Measurements from ENCODE around the gene ST13.
A peak's percentile ranks its signal among the peaks of the same experiment; 100 is the strongest.
"Not testable (repeated sequence)": the region's sequence is repeated elsewhere in the genome, so short reads cannot be mapped to it uniquely, and the experiment has no call there.

Gene ST13

DNA sequence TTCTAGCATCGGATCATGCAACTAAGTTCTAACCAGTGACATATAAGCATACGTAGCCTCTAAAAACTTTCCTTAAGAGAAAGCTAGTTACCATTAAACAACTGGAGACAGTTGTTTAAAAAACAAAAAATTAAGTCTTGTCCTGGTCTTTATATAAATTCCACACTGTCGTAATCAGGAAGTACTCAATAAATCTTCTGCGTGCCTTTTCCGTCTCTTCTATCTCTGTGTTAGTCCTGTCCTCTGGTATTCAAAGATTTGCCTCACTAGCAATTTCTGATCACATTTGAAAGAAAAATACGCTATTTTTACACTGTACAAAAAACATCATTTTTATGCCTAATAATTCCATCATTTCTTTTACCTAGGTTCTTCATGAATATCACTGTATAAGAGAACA is 27.3 kb downstream of the ST13 start:
- no peak overlapping the region for H3K23ac ChIP-seq (ENCODE audit: low read length)
- no peaks in the 10 kb centered on the region for H3K79me2 ChIP-seq (ENCODE audit: control insufficient read depth, insufficient read depth, low read length, poor library complexity)
- H3K4me2 ChIP-seq (ENCODE audit: low read length): no peak overlapping the region
- no peak overlapping the region for H3K27ac ChIP-seq (ENCODE audit: low read depth, low read length)
- H4K91ac ChIP-seq (ENCODE audit: low read depth, low read length): no peak overlapping the region
- H3K14ac ChIP-seq (ENCODE audit: low read length): no peak overlapping the region
- no CpG with 5 or more reads among the region's 6 CpGs for WGBS (ENCODE audit: extremely low coverage, insufficient coverage, insufficient read length)
- H3K79me1 ChIP-seq (ENCODE audit: low read length): no peaks in the 10 kb centered on the region
- no peaks in the 10 kb centered on the region for H3K9me3 ChIP-seq (ENCODE audit: insufficient read depth, low read depth, low read length)
- H4K12ac ChIP-seq (ENCODE audit: low read depth, low read length): no peak overlapping the region
- H3K27me3 ChIP-seq (ENCODE audit: insufficient read depth, low read length): no peaks in the 10 kb centered on the region
- peaks cover 17 to 21% of the 10 kb centered on the region in 2 experiments for H3K36me3 ChIP-seq (ENCODE audit: control insufficient read depth in 1 of 2, insufficient read depth in 2 of 2, low read length in 2 of 2)
- no peak overlapping the region for H2BK120ac ChIP-seq (ENCODE audit: insufficient read depth, low read length, poor library complexity)
- no peak overlapping the region for H2AK5ac ChIP-seq (ENCODE audit: low read length)
- no peak overlapping the region for H4K8ac ChIP-seq (ENCODE audit: low read depth, low read length)
- no peak overlapping the region for H3K18ac ChIP-seq (ENCODE audit: low read length)
- H3K4ac ChIP-seq (ENCODE audit: low read depth, low read length): no peak overlapping the region
- no peak overlapping the region for H2BK5ac ChIP-seq (ENCODE audit: low read depth, low read length, poor library complexity)
- no peak overlapping the region for H2BK12ac ChIP-seq (ENCODE audit: low read length)
- DNase-seq: no peak
- H3K4me1 ChIP-seq (ENCODE audit: control insufficient read depth in 1 of 2, insufficient read depth in 2 of 2, low read length in 2 of 2): no peaks in the 10 kb centered on the region
- H3K4me3 ChIP-seq (ENCODE audit: low read depth, low read length): no peak overlapping the region
- H2AFZ ChIP-seq (ENCODE audit: insufficient read depth, low read length, poor library complexity): no peak overlapping the region
- H3K9ac ChIP-seq (ENCODE audit: low read length): no peak overlapping the region

DNA sequence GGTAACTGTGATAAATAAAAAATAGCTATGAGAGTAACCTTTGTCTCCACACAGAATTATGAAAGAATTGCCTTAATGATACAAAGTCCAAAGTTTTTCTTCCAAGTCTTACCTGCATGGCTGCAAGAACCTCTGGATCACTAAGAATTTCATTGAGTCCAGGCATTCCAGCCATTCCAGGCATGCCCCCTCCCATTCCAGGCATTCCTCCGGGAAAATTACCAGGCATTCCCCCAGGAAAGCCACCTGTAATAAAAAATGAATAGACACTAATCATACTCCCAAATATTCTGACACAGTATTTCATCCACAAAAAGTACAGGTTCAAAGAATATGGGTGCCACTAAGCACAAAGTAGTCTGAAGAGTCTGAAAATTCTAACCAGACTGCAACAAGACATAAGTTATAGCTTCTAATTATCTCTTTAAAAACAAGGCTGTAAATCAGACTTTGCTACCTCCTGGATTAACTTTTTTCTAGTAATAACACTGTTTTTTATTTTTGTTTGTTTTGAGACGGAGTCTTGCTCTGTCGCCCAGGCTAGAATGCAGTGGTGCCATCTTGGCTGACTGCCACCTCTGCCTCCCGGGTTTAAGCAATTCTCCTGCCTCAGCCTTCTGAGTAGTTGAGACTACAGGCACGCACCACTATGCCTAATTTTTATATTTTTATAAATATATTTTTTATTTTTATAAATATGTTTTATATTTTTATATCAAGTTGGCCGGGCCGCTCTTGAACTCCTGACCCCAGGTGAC is 29.3 kb downstream of the ST13 start:
- no peak overlapping the region for H3K4ac ChIP-seq (ENCODE audit: low read depth, low read length)
- H3K9me3 ChIP-seq (ENCODE audit: insufficient read depth, low read depth, low read length): no peaks in the 10 kb centered on the region
- H4K12ac ChIP-seq (ENCODE audit: low read depth, low read length): no peak overlapping the region
- peaks cover 10 to 13% of the 10 kb centered on the region in 2 experiments for H3K36me3 ChIP-seq (ENCODE audit: control insufficient read depth in 1 of 2, insufficient read depth in 2 of 2, low read length in 2 of 2)
- H3K27me3 ChIP-seq (ENCODE audit: insufficient read depth, low read length): no peaks in the 10 kb centered on the region
- H3K79me1 ChIP-seq (ENCODE audit: low read length): no peaks in the 10 kb centered on the region
- no peak overlapping the region for H3K9ac ChIP-seq (ENCODE audit: low read length)
- no peak overlapping the region for H3K4me3 ChIP-seq (ENCODE audit: low read depth, low read length)
- H3K4me2 ChIP-seq (ENCODE audit: low read length): no peak overlapping the region
- H2BK120ac ChIP-seq (ENCODE audit: insufficient read depth, low read length, poor library complexity): no peak overlapping the region
- H2BK5ac ChIP-seq (ENCODE audit: low read depth, low read length, poor library complexity): no peak overlapping the region
- no peak overlapping the region for H4K91ac ChIP-seq (ENCODE audit: low read depth, low read length)
- H3K79me2 ChIP-seq (ENCODE audit: control insufficient read depth, insufficient read depth, low read length, poor library complexity): no peaks in the 10 kb centered on the region
- no peaks in the 10 kb centered on the region for H3K4me1 ChIP-seq (ENCODE audit: control insufficient read depth in 1 of 2, insufficient read depth in 2 of 2, low read length in 2 of 2)
- H2AK5ac ChIP-seq (ENCODE audit: low read length): no peak overlapping the region
- no peak overlapping the region for H2BK12ac ChIP-seq (ENCODE audit: low read length)
- H2AFZ ChIP-seq (ENCODE audit: insufficient read depth, low read length, poor library complexity): no peak overlapping the region
- no peak overlapping the region for H3K23ac ChIP-seq (ENCODE audit: low read length)
- DNase-seq: peak; percentile 7 to 52
- H4K8ac ChIP-seq (ENCODE audit: low read depth, low read length): no peak overlapping the region
- WGBS (ENCODE audit: extremely low coverage, insufficient coverage, insufficient read length): no CpG with 5 or more reads among the region's 7 CpGs
- H3K27ac ChIP-seq (ENCODE audit: low read depth, low read length): no peak overlapping the region
- H3K18ac ChIP-seq (ENCODE audit: low read length): no peak overlapping the region
- H3K14ac ChIP-seq (ENCODE audit: low read length): no peak overlapping the region

DNA sequence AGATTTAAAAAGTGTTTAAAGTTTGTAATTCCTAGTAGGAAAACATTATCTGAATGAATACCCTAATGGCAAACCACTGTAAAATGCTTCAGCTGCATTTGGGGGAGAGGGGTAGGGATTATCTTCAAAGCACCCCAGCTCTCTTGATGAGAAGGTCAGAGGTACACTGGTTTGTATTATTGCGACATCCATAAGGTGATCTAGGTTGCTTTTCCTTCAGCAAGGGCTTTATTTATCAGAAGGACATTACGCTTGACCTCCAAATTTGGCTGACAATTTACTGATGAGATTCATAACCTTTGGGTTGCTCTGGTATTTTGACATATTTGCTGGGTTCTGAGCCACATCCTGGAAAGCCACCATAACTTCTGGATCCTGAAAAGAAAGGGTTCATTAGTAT is 30.1 kb downstream of the ST13 start:
- not testable (repeated sequence) for H2AK5ac ChIP-seq (ENCODE audit: low read length); H3K27me3 ChIP-seq (ENCODE audit: insufficient read depth, low read length); H2BK5ac ChIP-seq (ENCODE audit: low read depth, low read length, poor library complexity); H3K79me1 ChIP-seq (ENCODE audit: low read length); H3K4me1 ChIP-seq (ENCODE audit: control insufficient read depth in 1 of 2, insufficient read depth in 2 of 2, low read length in 2 of 2); H3K9me3 ChIP-seq (ENCODE audit: insufficient read depth, low read depth, low read length); H3K23ac ChIP-seq (ENCODE audit: low read length); H3K79me2 ChIP-seq (ENCODE audit: control insufficient read depth, insufficient read depth, low read length, poor library complexity); H3K27ac ChIP-seq (ENCODE audit: low read depth, low read length); H3K14ac ChIP-seq (ENCODE audit: low read length); H4K91ac ChIP-seq (ENCODE audit: low read depth, low read length); H2AFZ ChIP-seq (ENCODE audit: insufficient read depth, low read length, poor library complexity); DNase-seq; H3K18ac ChIP-seq (ENCODE audit: low read length); H4K12ac ChIP-seq (ENCODE audit: low read depth, low read length); H4K8ac ChIP-seq (ENCODE audit: low read depth, low read length); H2BK120ac ChIP-seq (ENCODE audit: insufficient read depth, low read length, poor library complexity); H3K4ac ChIP-seq (ENCODE audit: low read depth, low read length); H2BK12ac ChIP-seq (ENCODE audit: low read length); H3K9ac ChIP-seq (ENCODE audit: low read length); H3K4me2 ChIP-seq (ENCODE audit: low read length); H3K4me3 ChIP-seq (ENCODE audit: low read depth, low read length)
- H3K36me3 ChIP-seq (ENCODE audit: control insufficient read depth in 1 of 2, insufficient read depth in 2 of 2, low read length in 2 of 2): peaks cover 7 to 10% of the 10 kb centered on the region in 2 experiments
- WGBS (ENCODE audit: extremely low coverage, insufficient coverage, insufficient read length): no CpG with 5 or more reads among the region's 2 CpGs

DNA sequence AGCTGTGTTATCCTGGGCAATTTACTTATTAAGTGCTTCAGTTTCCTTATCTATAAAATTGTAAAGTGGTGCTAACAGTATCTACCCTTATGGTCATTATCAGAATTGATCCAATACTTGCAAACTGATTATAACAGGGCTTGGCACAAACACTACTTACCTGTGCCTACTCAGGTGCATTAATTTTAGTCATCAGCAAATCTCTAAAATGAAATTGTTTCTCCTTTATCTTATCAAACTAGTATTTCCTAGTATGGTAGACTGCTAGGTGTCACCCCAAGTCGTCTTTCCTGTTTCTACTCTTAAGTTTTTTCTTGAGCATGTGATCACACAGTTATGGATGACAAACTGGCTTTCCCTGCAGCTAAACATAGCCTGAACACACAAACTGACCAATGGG is 33.0 kb downstream of the ST13 start:
- no peak overlapping the region for H2BK120ac ChIP-seq (ENCODE audit: insufficient read depth, low read length, poor library complexity)
- no peak overlapping the region for H3K27ac ChIP-seq (ENCODE audit: low read depth, low read length)
- H3K14ac ChIP-seq (ENCODE audit: low read length): no peak overlapping the region
- H3K36me3 ChIP-seq (ENCODE audit: control insufficient read depth in 1 of 2, insufficient read depth in 2 of 2, low read length in 2 of 2): peaks cover 5% of the 10 kb centered on the region in 2 experiments
- H3K23ac ChIP-seq (ENCODE audit: low read length): no peak overlapping the region
- no peak overlapping the region for H2AK5ac ChIP-seq (ENCODE audit: low read length)
- H3K18ac ChIP-seq (ENCODE audit: low read length): no peak overlapping the region
- no peak for DNase-seq
- H3K79me1 ChIP-seq (ENCODE audit: low read length): peaks cover 6% of the 10 kb centered on the region
- no peak overlapping the region for H2BK12ac ChIP-seq (ENCODE audit: low read length)
- H2BK5ac ChIP-seq (ENCODE audit: low read depth, low read length, poor library complexity): no peak overlapping the region
- H3K27me3 ChIP-seq (ENCODE audit: insufficient read depth, low read length): no peaks in the 10 kb centered on the region
- H4K8ac ChIP-seq (ENCODE audit: low read depth, low read length): no peak overlapping the region
- H3K4me2 ChIP-seq (ENCODE audit: low read length): no peak overlapping the region
- H2AFZ ChIP-seq (ENCODE audit: insufficient read depth, low read length, poor library complexity): no peak overlapping the region
- no peak overlapping the region for H3K9ac ChIP-seq (ENCODE audit: low read length)
- H3K79me2 ChIP-seq (ENCODE audit: control insufficient read depth, insufficient read depth, low read length, poor library complexity): peaks cover 5% of the 10 kb centered on the region
- H3K4me1 ChIP-seq (ENCODE audit: control insufficient read depth in 1 of 2, insufficient read depth in 2 of 2, low read length in 2 of 2): peaks cover 0 to under 1% of the 10 kb centered on the region in 2 experiments
- no peak overlapping the region for H3K4me3 ChIP-seq (ENCODE audit: low read depth, low read length)
- no peak overlapping the region for H4K12ac ChIP-seq (ENCODE audit: low read depth, low read length)
- no peaks in the 10 kb centered on the region for H3K9me3 ChIP-seq (ENCODE audit: insufficient read depth, low read depth, low read length)
- H3K4ac ChIP-seq (ENCODE audit: low read depth, low read length): no peak overlapping the region
- no CpG with 5 or more reads among the region's 1 CpG for WGBS (ENCODE audit: extremely low coverage, insufficient coverage, insufficient read length)
- H4K91ac ChIP-seq (ENCODE audit: low read depth, low read length): no peak overlapping the region

Data from trophoblast cell (in vitro differentiated cells and primary cell).